SHP77 (cell line): ENCODE results near the gene APOL4.
A peak's percentile ranks its signal among the peaks of the same experiment; 100 is the strongest.
"Not testable (repeated sequence)": the region's sequence is repeated elsewhere in the genome, so short reads cannot be mapped to it uniquely, and the experiment has no call there.

Experiments
- DNase-seq, 2 experiments: peaks; one replicate each; lab custom pipeline; 2025; lab: John Stamatoyannopoulos, UW

Gene APOL4

DNA sequence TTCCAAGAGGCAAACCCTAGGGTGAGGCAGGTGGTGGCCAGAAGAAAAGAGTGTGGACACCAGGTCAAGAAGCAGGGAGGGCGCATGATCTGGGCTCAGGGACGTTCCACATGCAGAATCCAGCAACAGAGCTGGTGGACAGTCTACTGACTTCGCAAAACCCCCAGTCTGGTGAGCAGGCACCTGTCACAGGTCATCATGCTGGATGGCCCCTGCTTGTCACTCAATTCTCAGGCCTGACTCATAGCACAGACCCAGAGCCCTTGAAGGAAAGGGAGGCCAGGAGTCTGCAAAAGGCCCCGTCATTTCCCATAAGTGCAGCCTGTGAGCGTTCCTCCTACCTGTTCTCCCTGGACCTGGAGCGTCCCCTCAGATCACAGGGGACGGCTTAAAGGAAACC, 18.2 kb downstream of the APOL4 start:
- DNase-seq: no peak

DNA sequence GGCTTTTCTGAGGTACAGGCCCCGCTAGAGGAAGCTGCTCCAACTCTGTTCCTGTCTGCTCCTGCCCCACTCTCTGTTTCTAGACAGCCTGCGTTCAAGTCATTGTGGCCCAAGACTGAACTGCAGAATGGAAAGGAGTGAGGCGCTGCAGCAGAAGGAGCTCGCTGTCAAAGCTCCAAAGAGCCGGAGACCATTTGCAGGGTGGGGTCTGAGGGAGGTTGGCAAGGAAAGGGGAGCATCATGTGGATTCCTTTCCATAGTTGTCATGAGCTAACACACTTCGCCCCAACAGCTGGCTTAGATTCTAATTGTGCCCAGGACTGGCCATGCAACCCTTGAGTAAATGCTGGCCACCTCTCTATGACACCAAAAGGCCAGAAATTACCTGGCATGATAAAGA, 18.8 kb downstream of the APOL4 start:
- no peak for DNase-seq

DNA sequence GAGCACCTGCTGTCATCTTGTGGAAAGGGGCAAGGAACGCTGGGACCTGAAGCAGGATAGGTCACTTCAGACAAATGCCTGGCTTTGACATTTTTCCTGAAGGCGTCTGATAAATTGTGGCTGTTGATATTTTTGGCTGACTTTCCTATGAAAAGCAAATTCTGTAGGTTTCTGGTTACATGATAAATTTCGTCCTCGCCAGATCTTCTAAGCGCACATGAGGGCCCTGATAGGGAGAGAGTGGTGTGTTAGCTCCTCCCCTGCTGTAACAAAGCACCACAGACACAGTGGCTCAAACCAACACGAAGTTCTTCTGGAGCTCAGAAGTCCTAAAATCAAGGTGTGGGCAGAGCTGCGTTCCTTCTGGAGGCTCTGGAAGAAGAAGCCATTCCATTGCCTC, 19.6 kb downstream of the APOL4 start:
- DNase-seq: no peak

DNA sequence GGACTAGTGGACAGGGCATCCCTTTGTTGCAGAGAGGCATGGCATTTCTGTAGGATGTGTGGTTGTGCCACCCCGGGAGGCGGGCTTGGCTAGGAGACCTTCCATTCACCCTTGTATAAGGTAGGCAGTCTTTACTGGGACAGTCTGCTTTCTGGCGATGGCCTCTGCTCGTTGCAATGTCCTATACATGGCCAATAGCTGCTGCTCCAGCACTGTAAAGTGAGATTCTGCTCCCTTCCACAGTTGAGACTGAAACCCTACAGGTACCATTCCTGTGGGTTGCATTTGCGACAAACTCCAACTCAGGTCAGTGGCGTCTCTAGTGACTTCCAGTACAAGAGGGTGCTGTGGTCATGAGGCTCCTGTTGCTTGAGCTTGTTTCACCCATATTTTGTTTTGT, 20.7 kb downstream of the APOL4 start:
- no peak for DNase-seq

DNA sequence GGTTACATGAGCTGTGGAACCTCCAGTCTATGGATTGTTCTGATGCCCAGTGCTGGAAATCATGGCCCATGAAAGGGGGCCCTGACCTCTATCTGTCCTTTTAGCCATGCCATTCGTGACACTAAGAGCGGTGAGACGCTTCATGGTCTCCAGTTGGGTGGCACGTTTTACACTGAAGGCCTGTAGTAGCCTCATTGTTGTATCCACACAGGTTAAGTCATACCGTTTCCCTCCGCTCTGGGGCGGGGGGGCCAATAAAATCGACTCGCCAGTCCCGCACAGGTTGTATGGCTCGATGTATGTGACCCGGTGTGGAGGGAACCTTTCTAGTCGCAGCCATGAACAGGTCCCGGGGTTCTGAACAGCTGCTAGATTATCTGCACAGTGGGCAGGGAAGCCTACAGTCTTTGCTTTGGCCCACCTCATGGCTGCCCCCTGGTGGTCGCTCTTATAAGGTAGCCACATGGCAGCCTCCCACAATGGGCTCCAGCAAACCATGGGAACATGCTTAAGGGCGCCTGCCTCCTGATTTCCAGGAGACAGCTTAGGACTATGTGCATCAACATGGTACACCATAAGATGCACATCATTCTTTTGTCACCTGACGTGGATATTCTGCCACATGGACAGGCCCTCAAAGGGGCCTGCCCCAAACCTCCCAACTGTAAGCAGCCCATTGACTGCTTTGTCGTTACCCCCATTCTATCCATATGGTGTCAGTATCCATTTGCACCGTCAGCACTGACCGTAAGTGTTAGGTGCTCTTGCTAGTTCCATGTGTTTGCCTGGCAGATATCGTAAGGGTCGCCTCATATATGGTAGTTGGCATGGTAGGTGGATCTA, 21.4 kb downstream of the APOL4 start:
- DNase-seq: peak; percentile 60 to 61

DNA sequence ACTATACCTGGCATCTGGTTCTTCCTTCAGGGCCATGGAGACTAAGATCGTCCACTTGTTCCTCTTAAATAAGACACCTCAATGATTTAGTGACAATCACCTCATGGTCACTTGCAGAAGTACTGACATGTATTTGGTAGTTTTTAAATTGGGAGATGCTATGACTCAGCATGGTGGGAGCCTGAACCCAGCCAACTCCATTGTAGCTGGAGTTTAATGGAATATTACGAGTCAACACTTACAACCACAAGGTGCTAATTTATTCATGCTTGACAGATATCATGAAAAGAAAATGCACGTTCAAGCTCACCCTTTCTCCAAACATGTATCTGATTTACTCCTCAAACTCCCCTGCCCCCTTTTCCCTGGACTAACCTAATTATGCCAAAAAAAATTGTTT, 24.4 kb downstream of the APOL4 start:
- DNase-seq: no peak

DNA sequence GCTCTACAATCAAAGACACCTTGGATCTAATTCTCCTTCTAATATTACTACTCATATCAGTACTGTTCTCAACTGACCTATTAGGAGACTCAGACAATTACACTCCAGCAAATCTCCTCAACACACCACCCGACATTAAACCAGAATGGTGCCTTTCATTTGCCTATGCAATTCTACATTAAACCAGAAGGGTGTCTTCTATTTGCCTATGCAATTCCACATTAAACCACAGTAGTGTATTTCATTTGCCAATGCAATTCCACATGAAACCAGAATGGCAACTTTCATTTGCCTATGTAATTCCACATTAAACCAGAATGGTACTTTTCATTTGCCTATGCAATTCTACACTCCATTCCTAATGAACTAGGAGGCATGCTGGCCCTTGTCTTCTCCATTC, 25.7 kb downstream of the APOL4 start:
- DNase-seq: no peak

DNA sequence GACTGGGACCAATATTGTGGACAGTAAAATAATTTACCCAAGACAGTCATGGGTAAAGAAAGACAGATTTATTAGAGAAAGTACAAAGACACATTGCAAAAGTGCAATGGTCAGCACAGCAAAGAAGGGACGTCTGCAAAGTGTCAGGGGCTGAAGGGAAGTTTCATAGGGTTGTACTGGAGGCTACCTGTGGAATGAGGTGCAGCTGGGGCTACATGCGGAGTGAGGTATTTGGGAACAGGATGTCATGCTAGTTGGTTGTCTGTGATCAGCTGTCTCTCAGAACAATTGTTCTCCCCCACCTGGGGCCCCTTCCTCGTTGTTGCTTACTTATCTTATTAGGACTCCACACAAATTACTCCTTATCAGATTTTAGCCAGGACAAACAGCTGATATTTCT, 29.7 kb downstream of the APOL4 start:
- no peak for DNase-seq

DNA sequence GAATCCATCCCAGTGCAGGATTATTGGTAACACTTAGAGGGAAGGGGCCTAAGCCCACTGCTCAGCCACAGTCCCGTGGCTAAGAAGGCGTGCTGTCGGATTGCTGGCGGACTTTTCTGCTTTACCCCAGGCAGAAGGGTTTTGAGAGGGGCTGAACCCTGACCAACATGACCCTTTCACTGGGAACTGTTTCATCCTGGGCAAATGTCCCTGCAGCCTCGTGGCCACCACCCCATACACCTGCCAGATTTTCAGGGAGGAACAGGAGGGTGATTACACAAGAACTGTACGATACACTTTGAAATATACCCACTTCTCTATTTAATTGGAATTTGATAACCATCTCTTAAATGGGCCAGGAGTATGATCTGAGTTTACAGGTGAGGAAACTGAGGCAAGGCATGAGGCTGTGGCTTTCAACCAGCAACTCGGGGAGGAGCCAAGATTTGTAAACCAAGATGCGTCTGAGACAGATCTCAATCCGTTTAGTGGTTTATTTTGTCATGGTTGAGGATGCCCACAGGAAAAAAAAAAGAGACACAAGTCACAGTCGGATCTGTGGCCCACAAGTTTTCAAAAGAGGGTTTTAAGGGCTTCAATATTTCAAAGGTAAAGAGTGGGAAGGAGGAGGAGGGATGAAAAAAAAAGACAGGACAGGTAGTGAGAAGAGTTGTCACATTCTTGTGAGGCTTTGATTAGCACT, 34.9 kb downstream of the APOL4 start:
- DNase-seq: no peak

DNA sequence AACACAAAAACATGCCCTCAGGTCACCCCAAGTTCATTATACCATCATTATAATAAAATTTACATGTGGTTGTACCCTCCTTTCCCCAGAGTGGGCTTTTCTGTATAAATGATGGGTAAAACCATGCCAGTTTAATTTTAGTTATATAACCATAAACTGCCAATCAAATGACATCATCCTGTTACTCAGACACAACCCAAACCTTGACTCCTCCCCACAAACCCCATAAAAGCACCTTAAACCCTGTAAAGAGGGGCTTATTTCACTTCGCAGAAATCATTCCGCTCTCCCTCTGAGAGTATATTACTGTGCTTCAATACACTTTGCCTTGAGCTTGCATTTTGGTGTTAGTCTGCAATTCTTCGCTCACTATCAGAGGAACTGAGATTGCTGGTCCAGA, 35.5 kb downstream of the APOL4 start:
- DNase-seq: no peak

DNA sequence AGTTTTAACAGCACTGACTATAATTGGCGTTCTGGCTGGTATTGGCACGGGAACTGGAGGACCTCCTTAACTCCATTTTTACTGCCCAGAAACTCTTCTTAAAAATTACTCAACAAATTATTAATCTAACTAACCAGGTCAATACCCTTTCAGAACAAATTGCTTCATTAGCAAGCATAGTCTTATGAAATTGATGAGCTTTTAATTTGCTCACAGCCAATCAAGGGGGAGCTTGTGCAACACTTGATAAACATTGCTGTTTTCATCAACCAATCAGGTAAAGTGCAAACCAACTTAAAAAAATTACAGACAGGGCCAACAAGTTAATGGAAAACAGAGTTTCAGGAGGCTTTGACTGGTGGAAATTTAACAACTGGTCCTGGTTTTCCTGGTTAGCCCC, 36.5 kb downstream of the APOL4 start:
- DNase-seq: no peak

DNA sequence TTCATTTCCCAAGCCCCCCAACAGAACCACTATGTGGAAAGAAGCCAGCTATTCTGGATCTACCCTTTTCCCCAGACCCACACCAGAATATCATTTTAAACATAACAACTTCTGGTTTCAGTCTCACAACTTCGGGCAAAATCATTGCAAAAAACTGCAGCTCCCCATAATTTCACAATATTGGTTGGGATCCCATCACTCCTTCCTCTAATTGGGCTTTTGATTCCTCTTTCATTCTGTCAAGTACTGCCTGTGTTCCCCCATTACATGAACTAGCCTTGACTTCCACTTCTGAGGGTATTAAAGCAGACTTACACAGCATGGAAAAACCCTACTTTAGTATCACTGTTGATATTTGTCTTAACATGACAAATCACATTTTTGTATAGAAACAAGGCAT, 37.0 kb downstream of the APOL4 start:
- no peak for DNase-seq

DNA sequence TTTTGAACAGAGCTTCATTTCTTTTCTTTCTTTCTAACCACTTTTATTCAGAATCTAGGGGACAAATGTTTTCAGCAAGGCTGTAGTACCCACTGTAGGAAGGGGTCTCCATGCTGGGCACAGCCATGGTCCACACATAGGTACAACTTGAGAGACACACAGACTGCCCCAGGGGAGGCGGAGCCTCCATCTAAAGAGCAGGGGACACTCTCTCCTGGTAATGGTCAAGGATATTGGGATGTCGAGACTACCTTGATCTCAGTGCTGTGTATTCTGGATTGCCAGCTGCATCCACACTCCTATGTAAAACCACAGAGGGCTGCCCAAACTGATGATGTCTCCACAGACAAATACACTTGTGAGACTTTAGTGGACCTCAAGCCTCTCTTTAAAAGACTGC, 38.1 kb downstream of the APOL4 start:
- no peak for DNase-seq

DNA sequence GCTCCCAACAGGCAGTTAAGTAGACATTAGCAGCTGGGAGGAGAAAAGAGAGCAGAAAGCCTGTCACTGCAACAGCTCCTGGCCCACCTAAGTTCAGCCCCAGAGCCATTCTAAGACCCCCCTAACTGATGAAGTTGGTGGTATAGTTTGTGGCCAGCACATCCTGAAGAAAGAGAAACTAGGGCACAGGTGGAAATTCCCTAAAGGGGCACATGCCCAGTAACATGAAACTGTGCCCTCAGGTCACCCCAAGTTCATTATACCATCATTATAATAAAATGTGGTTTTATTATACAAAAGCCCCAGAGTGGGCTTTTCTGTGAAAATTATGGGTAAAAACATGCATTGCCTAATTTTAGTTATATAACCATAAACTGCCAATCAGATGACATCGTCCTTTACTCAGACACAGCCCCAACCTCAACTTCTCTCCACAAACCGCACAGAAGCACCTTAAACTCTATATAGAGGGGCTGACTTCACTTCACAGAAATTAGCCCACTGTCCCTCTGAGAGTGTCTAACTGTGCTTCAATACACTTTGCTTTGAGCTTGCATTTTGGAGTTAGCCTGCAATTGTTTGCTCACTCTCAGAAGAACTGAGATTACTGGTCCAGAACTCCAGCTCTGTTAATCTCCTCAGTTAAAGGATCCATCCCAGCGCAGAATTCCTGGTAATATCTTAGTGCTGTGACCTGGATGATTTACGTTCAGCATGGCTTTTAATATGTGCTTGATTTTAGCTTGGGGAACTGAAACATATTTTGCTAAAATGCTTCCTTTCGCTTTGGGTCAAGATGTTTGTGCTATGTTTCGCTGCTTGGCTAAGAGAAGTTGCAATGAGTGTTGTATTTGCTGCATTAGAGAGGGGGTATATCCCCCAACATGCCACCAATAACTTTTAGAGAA, 39.2 kb downstream of the APOL4 start:
- DNase-seq: no peak

DNA sequence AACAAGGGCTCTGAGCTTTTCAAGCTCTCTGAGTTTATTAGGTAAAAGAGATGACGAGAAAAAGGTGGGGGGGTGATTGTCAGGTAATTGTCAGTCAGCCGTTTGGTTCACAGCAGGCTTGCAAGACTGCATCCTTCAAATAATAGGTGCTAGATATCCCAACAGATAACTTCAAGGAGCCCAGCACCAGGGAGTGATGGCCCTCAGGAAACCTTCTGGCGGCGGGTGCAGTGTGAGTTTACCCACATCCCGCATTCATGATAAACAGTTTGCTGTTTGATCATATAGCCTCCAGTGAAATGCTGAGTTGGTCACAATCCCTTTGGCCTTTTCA, 39.8 kb downstream of the APOL4 start:
- DNase-seq: not testable (repeated sequence)

DNA sequence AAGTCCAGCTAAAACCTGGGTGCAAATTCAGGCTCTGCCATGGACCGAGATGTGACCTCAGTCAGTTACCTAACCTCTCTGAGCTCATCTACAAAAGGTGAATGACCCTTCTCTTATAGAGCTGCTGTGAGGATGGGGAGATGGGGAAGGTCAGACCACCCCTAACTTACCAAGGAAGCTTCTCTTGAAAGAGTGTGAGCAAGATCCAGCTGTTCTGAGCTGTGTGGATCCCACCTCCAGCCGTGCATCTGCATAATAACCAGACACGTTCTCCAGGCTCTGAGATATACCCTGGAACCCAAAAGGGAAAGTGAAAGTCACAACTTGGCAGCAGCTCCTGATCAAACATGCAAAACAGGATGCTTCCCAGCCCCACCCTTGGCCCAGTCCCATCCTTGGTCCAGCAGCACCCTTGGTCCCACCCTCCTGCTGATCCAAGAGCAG, 41.1 kb downstream of the APOL4 start, which contains the start of gene APOL3:
Gene APOL3, minus strand, starts transcription at position 257 of the 444 bp plus-strand sequence. CDS start 11,700 bp downstream, outside the sequence.
- no peak for DNase-seq

DNA sequence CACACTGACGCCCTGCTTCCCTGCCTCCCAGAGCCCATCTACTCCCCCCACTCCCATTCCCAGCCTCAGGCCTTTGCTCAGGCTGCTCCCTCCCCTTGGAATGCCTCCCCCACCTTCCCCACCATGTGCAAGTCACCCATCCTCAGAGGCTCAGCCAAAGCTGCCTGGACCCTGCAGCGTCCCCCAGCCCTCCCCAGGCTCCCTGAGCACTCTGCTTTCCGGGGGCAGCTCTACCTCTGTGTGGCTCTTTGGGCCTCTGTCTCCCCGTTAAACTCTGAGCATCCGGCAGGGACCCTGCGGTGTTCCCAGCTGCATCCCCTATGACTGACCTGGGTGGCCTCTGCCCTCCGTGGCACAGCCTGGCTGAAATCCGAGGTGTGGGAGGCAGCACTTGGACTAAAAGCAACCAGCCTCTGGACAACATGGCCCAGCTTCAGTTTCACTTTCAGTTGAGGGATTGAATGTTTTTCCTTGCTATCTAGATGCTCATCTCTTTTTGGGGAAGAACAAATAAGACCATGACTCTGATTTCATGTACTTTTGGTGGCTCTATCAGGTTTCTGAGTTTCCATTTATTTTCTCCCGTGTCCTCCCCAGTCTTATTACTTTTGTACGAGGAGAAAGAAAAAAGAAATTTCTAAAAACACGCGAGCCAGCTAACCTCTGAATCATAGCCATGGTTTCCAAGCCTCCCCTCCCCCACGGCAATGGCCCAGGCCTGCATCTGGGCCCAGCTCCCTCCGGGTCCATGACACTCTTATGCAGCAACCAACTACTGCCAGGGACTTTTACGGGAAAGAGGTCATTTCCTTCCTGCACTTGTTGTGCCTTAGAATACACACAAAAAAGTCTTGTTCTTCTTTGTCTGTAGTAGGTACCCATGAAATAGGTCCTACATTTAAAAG, 44.8 kb downstream of the APOL4 start:
- DNase-seq: no peak

DNA sequence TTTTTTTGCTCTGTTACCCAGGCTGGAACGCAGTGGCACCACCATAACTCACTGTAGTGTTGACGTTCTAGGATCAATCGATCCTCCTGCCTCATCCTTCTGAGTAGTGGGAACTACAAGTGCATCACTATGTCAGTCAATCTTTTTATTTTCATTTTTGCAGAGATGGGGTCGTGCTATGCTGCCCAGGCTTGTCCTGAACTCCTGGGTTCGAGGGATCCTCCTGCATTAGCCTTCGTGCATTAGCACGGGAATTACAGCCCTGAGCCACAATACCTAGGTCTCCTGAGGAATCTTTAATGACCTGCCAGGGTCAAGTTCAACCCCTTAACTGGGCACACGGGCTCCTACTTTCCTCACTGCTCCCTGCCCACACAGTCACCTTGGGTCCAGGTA, 45.5 kb downstream of the APOL4 start:
- DNase-seq: no peak

DNA sequence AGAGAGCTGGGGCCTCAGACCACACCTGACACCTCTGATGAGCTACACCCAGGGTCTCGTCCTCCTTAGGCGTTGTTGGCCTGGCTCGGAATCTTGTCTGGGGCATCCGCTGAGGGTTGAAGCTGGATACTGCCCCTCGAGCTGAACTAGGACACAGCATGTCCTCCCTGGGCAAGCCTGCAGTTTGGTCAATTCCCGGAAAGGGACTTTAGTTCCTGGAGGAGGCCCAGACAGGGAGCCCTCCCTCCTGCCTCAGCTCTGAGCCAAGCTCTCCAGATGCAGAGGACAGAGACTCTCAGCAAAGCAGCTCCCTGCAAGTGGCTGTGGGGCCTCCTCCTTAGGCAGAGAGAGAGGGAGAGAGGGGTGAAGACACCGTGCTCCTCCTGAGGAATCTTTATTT, 45.9 kb downstream of the APOL4 start:
- no peak for DNase-seq

DNA sequence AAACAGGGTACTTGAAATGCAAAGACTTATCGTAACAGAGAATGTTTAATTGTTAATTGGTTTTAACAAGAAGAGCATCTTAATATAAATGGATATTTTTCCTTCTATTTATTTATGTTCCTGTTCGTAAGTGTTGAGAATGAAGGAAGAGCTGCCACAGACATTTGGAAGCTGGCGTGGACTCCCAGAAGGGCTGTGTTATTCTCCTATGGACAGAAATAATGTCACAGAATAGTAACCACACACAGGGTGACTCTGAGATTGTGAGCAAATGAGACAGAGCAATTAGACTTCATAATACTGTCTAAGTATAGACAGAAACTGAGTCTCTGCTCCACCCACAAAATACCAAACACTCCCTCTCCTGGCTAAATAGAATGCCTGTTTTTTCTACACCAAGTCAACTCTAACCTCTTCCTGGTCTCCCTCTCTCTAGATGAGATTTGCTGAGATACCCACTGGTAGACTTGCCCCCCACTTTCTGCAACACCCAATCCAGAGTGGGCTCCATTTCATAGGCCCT, 47.1 kb downstream of the APOL4 start:
- no peak for DNase-seq
